GM12878 (cell line): ENCODE results near the gene HYAL1.

ENCODE experiments used
- CTCF ChIP-seq, 3 experiments: IDR thresholded peaks in 2 of 3; conservative IDR thresholded peaks in 1 of 3; 2 replicates each; pipeline ENCODE4 v1.5.1; 2011; ENCODE audit warnings: low read depth in 3 of 3, low read length in 3 of 3, mild to moderate bottlenecking in 3 of 3, control low read depth in 2 of 3, moderate library complexity in 2 of 3, inconsistent platforms in 1 of 3, mixed read lengths in 1 of 3; ENCODE audit not compliant: control insufficient read depth in 2 of 3, insufficient read depth in 1 of 3; ENCODE audit errors: extremely low read depth in 1 of 3
- EP300 ChIP-seq, 2 experiments: fragments of 150-350 bp in 1 of 2; IDR thresholded peaks; 2 replicates each; pipeline ENCODE4 v1.6.1; 2011 to 2012; ENCODE audit warnings: low read depth in 2 of 2, low read length in 2 of 2, borderline replicate concordance in 1 of 2, improper control_type of control experiment in 1 of 2, inconsistent platforms in 1 of 2; ENCODE audit not compliant: control insufficient read depth in 1 of 2
- EZH2 ChIP-seq: IDR thresholded peaks from 2 replicates; pipeline ENCODE4 v1.6.1; 2012; ENCODE audit warnings: low read depth, mild to moderate bottlenecking, control low read depth, inconsistent platforms, low read length, borderline replicate concordance; ENCODE audit not compliant: control insufficient read depth
- FOXM1 ChIP-seq: IDR thresholded peaks from 2 replicates; pipeline ENCODE4 v1.6.1; 2012; ENCODE audit warnings: low read depth, mild to moderate bottlenecking, inconsistent platforms, low read length, moderate library complexity
- HCFC1 ChIP-seq: fragments of 150-350 bp; IDR thresholded peaks from 2 replicates; pipeline ENCODE4 v1.6.1; 2014; ENCODE audit warnings: low read length
- MAX ChIP-seq: IDR thresholded peaks from 2 replicates; pipeline ENCODE4 v1.6.1; 2012; ENCODE audit warnings: low read depth, low read length, improper control_type of control experiment
- MXI1 ChIP-seq: fragments of 150-350 bp; IDR thresholded peaks from 2 replicates; pipeline ENCODE4 v1.6.1; 2011; ENCODE audit warnings: low read depth, mild to moderate bottlenecking, inconsistent platforms, low read length, improper control_type of control experiment
- PRDM15 ChIP-seq: fragments of 450-650 bp; formaldehyde crosslinking; IDR thresholded peaks from 2 replicates; pipeline ENCODE4 v1.4.0; 2020; ENCODE audit warnings: mild to moderate bottlenecking, moderate library complexity
- RBBP5 ChIP-seq: fragments of 200-600 bp; sonication (generic); conservative IDR thresholded peaks from 2 replicates; pipeline ENCODE4 v1.6.1; 2016

DNA sequence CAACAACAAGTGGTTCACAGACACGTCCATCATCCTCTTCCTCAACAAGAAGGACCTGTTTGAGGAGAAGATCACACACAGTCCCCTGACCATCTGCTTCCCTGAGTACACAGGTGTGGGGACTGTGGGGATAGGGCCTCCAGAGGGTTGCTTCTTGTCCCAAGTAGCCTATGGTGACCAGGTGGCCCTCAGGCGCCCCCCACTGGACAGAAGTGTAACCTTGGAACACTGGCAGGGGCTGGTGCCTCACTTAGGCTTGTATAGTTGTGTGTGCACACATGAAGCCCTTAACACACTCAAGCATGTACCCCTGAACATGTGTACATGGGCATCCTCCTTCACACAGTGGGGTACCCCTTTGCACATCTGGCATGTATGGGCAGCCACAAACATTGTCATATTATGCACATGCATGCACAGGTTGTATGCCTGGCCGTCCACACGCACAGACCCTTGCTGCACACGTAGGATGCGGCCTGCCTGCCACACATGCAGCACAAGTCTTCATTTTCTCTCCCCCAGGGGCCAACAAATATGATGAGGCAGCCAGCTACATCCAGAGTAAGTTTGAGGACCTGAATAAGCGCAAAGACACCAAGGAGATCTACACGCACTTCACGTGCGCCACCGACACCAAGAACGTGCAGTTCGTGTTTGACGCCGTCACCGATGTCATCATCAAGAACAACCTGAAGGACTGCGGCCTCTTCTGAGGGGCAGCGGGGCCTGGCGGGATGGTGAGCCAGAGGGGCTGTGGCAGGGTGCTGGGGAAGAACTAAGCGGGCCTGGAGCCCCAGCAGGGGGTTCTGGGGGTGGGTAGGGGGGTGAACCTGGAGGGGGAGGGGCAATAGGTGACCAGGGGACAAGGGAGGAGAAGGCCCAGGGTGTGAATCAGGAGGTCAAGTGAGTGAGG, 46.1 kb downstream of the HYAL1 start:
- TF ChIP-seq CTCF (IDR thresholded peaks at IDR 0.05 in 2 of 3, conservative IDR thresholded peaks at IDR 0.05 in 1 of 3; ENCODE audit: control insufficient read depth in 2 of 3, extremely low read depth in 1 of 3, insufficient read depth in 1 of 3, low read depth in 3 of 3, low read length in 3 of 3) (peak in 1 of 3 experiments; percentile 33; a peak in 1 of 6 replicates), FOXM1 (no peak), MAX (no peak), HCFC1 (no peak), MXI1 (no peak), RBBP5 (no peak), PRDM15 (CRISPR knock-in tag) (no peak), EZH2 (no peak), EP300 (IDR thresholded peaks at IDR 0.05; ENCODE audit: borderline replicate concordance in 1 of 2, control insufficient read depth in 1 of 2, low read depth in 2 of 2, low read length in 2 of 2) (no peak)
